HG03095 (cell line): ENCODE measurements around the gene EXOC4.
"Not testable (repeated sequence)": the region's sequence is repeated elsewhere in the genome, so short reads cannot be mapped to it uniquely, and the experiment has no call there.

Experiments used
- ATAC-seq: cut with Tn5 transposase; IDR thresholded peaks from one replicate; pipeline ENCODE4 v1.9.1; 2021; ENCODE audit warnings: moderate library complexity; ENCODE audit not compliant: unreplicated experiment

The EXOC4 gene

DNA sequence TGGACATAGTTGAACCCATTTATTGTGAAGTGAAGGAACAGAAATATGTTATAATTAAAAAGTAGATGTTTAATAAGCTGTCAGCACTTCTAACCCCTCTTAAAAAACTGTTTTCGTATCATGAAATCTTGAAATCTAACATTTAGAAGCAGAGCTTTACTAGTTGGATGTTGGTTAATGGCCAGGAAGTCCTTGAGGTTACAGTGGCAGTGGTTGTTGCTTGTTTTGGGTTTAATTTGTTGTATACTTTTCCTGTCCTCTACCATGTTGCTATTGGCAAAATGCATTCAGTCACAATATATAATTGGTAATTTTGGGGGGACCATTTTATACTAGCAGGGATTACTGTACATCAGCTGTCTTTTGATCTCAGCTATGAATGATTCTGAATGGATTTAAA, 60.7 kb downstream of the EXOC4 start:
- no peak for ATAC-seq

DNA sequence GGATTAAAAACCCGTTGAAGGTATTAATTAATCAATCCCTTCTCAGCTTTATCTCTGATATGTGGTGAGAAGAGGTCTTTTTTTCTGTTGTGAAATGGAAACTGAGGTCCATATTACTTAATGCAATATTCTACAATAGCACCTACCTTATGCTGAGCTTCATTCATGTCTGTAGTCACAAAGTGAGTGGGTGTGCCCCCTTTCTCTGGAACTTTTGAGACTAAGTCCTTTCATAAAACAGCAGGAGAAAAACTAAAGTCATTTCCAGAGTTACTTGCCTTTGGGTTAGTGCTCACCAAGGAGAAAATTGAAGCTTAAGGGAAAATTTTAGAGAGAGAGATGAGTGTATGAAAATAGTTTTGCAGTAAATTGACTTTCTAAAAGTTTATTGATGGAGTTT, 61.2 kb downstream of the EXOC4 start:
- no peak for ATAC-seq

DNA sequence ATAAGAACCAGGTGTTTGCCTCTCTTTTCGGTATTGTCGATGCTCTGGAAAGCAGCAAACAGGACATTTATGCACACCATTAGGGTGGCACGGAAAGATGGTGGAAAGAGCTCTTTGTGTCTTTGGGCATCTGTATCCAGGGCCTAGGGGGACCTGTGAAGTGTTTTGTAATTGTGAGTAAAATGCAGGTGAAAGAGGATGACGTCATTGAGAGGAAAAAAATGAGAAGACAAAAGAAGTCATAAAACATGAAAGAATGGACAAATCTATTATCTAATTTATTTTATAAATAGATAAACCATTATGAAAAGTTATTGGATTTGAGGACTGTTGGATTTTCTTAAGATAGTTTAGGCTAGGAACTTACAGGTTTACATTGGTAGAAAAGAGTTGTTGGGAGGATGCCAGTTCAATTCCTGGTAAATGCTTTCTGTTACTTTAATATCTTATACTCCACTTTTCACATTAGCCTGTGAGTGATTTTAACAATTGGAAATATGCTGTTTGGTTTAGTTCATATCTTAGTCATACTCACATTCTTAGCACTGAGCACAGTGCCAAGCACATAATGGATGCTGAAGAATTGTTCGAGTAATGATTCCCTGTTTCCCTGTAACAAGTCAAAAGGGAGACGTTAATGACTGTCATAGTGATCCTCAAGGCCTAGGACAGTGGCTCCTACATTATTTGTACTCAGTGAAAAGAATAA, 62.6 kb downstream of the EXOC4 start:
- ATAC-seq = no peak

DNA sequence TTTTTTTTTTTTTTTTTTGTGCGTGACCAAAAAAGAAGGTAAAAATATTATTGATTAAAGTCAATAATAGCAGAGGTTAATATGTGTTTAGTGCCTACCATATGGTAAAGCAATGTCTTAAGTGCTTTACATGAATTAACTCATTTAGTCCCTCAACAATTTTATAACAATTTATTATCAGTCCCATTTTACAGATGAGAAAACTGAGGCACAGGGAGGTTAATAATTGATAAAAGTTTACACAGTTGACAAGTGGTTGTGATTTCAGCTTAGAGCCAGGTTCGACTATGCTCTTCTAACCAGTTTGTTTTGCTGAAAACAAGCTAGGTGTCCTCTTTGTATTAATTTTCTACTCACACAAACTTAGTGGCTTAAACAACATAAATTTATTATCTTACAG, 67.0 kb downstream of the EXOC4 start:
- no peak for ATAC-seq

DNA sequence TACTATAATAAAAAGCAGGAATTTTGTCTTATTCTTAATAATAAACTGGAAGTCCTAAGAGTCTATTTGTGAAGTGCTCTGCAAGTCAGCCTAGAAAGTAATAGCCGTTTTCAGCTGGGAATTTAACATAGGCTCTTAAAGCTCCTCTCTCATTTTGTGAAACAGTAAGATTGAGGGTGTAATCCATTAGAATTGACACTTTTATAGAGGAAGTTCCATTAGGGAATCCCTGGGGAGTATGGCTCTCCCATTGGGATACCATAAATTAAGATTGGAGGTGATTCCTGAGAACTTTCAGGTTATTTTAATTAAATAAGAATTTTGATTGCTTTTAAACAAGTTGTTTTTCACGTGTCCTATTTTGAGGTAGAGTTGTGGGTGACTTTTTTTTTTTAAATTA, 68.0 kb downstream of the EXOC4 start:
- ATAC-seq = no peak

DNA sequence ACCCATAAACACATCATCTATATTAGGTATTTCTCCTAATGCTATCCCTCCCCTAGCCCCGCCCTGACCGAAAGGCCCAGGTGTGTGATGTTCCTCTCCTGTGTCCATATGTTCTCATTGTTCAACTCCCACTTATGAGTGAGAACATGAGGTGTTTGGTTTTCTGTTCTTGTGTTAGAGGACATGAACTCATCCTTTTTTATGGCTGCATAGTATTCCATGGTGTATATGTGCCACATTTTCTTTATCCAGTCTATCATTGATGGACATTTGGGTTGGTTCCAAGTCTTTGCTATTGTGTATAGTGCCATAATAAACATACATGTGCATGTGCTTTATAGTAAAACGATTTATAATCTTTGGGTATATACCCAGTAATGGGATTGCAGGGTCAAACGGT, 68.5 kb downstream of the EXOC4 start:
- ATAC-seq = not testable (repeated sequence)

DNA sequence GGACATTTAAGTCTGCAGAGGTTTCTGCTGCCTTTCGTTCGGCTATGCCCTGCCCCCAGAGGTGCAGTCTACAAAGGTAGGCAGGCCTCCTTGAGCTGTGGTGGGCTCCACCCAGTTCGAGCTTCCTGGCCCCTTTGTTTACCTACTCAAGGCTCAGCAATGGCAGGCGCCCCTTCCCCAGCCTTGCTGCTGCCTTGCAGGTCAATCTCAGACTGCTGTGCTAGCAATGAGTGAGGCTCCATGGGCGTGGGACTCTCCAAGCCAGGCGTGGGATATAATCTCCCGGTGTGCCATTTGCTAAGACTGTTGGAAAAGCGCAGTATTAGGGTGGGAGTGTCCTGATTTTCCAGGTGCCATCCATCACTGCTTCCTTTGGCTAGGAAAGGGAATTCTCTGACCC, 73.9 kb downstream of the EXOC4 start:
- ATAC-seq = not testable (repeated sequence)

DNA sequence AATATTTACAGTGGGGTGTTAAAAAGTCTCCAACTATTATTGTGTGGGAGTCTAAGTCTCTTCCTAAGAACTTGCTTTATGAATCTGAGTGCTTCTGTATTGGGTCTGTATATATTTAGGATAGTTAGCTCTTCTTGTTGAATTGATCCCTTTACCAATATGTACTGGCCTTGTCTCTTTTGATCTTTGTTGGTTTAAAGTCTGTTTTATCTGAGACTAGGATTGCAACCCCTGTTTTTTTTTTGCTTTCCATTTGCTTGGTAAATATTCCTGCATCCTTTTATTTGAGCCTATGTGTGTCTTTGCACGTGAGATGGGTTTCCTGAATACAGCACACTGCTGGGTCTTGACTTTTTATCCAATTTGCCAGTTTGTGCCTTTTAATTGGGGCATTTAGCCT, 75.1 kb downstream of the EXOC4 start:
- ATAC-seq = not testable (repeated sequence)

DNA sequence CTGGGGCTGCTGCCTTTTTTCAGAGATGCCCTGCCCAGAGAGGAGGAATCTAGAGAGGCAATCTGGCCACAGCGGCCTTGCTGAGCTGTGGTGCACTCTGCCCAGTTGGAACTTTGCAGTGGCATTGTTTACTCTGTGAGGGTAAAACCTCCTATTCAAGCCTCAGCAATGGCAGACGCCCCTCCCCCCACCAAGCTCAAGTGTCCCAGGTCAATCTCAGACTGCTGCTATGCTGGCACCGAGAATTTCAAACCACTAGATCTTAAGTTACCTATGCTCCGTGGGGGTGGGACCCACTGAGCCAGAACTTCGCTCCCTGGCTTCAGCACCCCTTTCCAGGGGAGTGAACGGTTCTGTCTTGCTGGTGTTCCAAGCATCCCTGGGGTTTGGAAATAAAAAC, 77.2 kb downstream of the EXOC4 start:
- no peak for ATAC-seq

DNA sequence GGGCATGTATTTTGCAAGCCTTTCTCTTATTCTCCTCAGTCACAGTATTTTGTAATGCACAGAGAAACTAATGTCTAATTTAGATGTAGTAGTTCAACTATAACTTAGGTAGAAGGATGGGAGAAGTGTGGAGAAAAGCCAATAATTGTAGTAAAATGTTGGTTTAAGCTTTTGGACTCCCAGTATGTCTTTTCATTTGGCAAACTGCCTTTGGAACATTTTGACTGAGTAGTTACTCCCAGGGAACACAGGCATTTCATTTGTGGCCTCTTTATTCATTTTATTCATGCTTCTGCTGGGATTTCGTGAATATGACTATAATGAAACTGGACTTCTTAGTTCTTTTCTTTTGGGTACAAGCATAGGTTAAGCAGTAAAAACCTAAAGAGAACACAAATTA, 79.0 kb downstream of the EXOC4 start:
- no peak for ATAC-seq

DNA sequence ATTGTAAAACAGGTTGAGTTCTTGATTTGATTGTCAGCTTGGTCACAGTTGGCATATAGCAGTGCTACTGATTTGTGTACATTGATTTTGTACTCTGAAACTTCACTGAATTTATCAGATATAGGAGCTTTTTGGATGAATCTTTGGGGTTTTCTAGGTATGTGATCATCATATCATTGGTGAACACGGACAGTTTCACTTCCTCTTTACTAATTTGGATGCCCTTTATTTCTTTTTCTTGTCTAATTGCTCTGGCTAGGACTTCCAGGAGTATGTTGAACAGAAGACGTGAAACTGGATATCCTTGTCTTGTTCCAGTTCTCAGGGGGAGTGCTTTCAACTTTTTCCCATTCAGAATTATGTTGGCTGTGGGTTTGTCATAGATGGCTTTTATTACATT, 86.9 kb downstream of the EXOC4 start:
- ATAC-seq = no peak

DNA sequence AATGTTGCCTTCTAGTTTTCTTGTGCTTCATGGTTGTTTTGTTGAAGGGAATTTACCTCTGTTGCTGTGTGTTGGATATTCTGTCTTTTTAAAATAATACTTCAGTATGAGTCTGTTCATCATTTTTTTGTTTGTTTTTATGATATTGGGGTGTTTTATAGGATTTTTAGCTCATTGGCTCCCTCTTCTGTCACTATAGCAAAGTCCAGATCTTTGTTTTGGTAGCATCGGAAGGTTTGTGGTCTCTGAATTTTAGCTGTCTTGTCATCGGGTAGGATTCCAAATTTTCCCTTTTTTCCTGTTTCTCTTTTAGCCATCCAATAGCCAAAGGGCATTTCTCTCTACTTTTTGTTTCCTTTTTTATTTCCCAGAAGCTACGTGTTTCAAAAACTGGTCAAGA, 91.4 kb downstream of the EXOC4 start:
- ATAC-seq = no peak

DNA sequence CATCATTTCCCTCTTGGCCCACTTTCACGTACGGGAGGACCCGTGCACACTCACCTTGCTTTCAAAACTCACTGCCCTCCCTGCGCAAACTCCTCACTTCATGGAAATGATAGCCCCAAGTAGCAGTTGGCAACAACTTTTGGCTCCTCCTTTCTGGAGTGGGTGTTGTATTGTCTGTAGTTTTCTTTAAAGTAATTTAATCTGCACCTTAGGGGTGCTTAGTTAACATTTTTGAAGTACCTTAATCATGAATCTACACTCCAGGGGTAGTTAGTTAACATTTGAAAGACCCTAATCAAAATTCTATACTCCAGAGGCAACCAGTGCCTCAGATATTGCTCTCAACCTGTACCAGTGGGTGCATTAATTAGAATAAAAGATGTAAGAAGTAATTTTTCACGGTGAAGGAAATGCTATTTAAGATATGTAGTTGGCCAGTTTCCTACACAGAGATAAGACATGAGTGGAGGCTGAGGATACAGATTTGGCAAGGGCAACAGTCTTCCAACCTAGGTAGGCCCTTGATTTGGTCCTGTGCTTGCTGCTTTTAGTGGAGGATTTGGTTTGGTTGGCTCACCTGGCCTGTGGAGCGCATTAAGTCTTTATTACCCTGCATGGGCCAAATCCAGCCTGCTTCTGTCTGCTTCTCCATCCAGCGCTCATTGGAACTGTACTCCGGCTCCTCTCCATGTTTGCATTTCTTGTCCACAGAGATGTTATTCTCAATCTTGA, 93.0 kb downstream of the EXOC4 start:
- no peak for ATAC-seq

DNA sequence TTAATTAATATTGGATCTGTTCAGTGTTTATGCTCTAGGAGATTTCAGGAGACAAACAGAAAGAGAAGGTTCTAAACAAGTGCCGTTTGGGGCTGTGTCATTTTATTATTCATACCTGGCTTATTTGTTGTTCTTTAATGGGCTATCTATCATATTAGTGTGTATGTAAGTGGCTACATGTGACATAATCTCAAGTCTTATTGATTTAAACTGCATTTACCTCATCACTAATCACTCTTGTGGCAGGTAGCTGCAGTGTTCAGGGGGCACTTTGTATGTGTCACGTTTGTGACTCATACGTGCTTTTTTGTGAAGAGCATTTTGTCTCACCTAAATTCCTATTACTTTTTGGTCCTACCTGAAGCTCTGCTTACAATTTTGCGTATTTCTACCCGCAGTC, 95.4 kb downstream of the EXOC4 start:
- no peak for ATAC-seq

DNA sequence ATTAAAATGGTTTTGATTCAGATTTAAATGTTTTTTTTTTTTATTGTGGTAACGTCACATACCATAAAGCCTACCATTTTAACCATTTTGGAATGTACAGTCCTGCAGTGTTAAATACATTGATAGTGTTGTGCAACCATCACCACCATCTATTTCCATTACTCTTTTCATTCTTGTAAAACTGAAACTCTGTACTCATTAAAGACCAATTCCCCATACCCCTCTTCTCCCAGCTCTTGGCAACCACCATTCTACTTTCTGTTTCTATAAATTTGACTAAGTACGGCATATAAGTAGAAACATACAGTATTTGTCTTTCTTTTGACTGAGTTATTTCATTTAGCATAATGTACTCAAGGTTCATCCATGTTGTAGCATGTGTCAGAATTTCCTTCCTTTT, 96.2 kb downstream of the EXOC4 start:
- no peak for ATAC-seq

DNA sequence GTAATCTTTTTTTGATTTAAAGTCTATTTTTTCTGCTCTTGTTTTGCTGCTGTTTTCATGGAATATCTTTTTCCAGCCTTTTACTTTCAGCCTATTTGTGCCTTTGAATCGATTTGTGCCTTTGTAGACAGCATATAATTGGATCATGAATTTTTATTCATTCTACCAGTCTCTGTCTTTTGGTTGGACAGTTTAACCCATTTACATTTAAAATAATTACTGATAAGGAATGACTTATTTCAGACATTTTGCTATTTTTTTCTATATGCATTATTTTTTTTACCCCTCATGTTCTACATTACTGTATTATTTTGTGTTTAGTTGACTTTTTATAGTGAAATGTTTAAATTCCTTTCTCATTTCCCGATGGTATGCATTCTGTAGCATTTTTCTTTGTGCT, 99.6 kb downstream of the EXOC4 start:
- no peak for ATAC-seq

DNA sequence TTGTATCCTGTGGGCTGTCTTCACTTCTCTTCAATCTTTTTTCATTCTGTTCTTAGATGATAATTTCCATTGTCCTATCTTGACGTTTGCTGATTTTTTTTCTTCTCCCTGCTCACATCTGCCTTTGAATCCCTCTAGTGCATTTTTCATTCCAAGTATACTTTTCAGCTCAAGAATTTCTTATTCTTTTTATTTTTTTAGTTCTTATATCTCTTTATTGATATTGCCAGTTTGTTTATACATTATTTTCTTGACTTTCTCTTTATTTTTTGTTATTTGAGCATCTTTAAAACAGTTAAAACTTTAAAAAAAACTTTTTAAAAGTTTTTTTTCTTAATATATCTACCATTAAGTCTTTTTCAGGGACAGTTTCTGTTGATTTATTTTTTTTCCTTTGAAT, 100.9 kb downstream of the EXOC4 start:
- no peak for ATAC-seq

DNA sequence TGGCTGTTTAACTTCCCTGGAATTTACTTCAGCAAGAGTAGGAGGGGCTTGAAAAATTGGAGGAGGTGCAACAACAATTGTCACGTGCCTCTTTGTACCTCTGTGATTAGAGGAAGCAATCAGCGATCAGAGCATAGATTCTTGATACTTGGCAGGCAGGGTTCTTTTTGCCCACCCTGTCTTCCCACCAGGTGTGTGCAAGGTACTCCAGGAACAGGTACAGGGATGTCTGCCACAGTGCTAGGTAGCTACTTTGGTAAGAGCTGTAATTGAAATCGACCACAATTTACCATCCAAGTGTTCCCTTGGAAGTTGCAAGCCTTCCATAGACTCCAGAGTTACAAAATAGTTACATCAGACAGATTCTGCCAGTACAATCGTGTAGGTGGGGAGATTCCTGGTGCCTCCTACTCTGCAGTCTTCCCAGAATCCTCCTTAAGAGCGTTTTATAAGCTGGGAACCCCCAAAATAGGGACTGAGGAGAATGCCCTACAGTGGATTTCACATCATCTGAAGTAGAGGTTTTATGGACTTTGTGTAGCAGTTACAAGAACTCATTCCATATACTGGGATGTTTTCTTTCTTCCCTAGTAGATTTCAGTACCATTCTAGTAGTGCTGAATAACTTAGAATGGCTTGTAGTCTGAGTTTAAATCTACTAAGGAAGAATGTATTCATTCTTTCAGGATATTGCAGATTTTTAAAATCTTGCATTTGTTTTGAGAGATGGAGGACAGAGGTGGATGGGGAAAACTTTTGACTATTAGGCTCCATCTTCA, 101.9 kb downstream of the EXOC4 start:
- no peak for ATAC-seq

DNA sequence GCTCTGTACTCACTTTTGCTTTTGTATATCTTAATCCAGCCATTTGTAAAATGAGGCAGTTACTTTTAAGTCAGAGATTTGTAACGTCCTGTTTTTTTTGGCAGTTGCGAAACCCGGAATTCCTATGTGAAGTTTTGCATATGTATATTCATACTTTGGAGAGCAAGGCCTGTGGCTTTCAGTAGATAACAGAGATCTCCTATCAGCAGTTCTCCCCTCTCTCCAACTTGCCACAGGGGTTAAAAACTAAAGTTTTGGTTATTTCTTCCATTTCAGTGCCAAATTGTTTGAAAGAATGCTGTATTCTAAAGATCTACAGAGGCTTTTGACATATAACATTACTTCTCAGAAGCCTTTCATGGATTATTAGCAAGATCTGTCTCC, 102.4 kb downstream of the EXOC4 start:
- ATAC-seq = no peak

DNA sequence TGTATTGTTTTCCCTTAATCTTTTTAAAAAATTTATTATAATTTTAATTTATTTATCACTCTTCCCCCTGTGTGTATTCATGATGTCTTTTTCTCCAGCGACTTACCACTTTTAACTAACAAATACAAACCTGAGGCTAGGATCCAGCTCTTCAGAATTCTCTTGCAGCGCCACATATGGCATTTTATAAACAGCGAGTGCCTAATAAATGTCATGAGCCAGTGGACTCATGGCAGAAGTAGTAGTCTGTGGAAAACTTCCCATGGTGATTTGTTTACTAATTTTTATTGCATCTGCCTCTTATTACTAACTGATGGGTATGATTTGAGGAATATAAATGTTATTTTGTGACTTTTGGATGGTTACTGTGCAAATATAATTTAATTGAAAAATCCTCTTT, 102.9 kb downstream of the EXOC4 start:
- ATAC-seq = no peak

DNA sequence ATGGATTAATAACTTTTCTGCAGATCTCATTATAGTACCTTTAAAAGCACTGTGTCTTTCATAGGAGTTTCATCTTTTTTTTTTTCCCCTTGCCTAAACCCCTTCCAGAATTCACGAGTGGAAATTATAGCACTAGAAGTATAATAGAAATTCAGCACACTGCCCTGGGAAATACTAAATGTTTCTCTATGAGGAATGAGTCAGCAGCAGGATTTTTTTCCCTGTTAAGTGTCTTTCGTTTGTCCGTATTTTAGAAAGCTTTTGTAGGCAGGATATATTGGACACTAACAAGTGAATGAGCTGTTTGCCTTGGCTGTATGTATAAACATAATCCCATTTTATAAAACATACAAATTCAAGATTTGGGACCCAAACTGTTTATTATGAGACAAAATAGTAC, 105.8 kb downstream of the EXOC4 start:
- ATAC-seq = no peak

DNA sequence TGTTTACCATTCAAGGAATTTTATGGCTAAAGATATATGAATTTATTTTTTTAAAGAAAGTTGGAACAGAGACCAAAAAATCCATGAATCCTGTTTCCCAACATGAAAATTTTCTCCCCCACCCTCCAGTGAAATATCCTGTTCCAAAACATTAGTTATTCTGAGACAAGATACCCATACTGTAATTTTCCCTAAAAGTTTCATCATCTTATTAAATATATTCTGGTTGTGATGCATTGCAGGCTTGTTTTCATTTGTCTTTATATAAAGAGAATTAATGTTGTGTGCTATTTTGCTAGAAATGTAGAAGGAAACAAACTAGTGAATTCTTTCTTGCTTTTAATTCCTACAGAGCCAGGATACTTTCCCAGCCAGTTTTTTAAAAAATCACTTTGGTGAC, 106.6 kb downstream of the EXOC4 start:
- ATAC-seq = no peak
